GM23338 (cell line): ENCODE data around the gene MAP3K4. TPM values are rescaled to one million over a fixed set of nuclear protein-coding genes. Genes with fewer than 3 reads are reported as not detected.

Experiments used
- CREB1 ChIP-seq: fragments of 250-450 bp; sonication (Bioruptor Pico); IDR thresholded peaks from 2 replicates; pipeline ENCODE4 v1.5.0; 2020; ENCODE audit warnings: low read depth, mild to moderate bottlenecking, moderate library complexity
- EZH2phosphoT487 ChIP-seq: fragments of 200-600 bp; sonication (generic); IDR thresholded peaks from one replicate; pipeline ENCODE4 v1.8.1; 2018; ENCODE audit warnings: antibody characterized with exemption; ENCODE audit not compliant: unreplicated experiment
- NANOG ChIP-seq: IDR thresholded peaks from 2 replicates; pipeline ENCODE4 v1.6.1; 2016; ENCODE audit warnings: antibody characterized with exemption, borderline replicate concordance
- POLR2AphosphoS5 ChIP-seq: IDR thresholded peaks from 2 replicates; pipeline ENCODE4 v1.6.1; 2016; ENCODE audit warnings: antibody characterized with exemption, low read depth
- ZNF114 ChIP-seq: fragments of 250-450 bp; sonication (Bioruptor Pico); IDR thresholded peaks from 2 replicates; pipeline ENCODE4 v1.5.0; 2020; ENCODE audit warnings: mild to moderate bottlenecking, moderate library complexity
- ZNF331 ChIP-seq: fragments of 250-450 bp; sonication (Bioruptor Pico); IDR thresholded peaks from 2 replicates; pipeline ENCODE4 v1.5.0; 2020; ENCODE audit warnings: low read depth, mild to moderate bottlenecking, moderate library complexity
- polyA plus RNA-seq: library from polyadenylated mRNA; unstranded; fragments of >200 nt; fragmentation: Nextera tagmentation; extraction: Ambion mirVana; gene quantifications from 2 replicates; pipeline ENCODE4 v1.2.1, GENCODE V29; 2016
- total RNA-seq: library from RNA; depleted of rRNA; stranded (reverse); fragments of >200 nt; shearing (Covaris generic); gene quantifications from 2 replicates; pipeline ENCODE4 v1.2.3, GENCODE V29; 2014
- TF ChIP-seq, protein P1 (sequence below): fragments of 250-450 bp; sonication (Bioruptor Pico); IDR thresholded peaks from 2 replicates; pipeline ENCODE4 v1.5.0; 2020; ENCODE audit warnings: mild to moderate bottlenecking, moderate library complexity
- TF ChIP-seq, protein P2 (sequence below): IDR thresholded peaks from one replicate; pipeline ENCODE4 v1.6.1; 2018; ENCODE audit warnings: antibody characterized with exemption; ENCODE audit not compliant: unreplicated experiment

Gene MAP3K4
- total and polyA plus RNA-seq, 2 experiments from 2014 or later = 44.4 to 48.8 TPM

GRCh38 chr6:161161121-161161520 lies 169.6 kb downstream of the MAP3K4 start (continued):
- TF ChIP-seq, protein P1, sequence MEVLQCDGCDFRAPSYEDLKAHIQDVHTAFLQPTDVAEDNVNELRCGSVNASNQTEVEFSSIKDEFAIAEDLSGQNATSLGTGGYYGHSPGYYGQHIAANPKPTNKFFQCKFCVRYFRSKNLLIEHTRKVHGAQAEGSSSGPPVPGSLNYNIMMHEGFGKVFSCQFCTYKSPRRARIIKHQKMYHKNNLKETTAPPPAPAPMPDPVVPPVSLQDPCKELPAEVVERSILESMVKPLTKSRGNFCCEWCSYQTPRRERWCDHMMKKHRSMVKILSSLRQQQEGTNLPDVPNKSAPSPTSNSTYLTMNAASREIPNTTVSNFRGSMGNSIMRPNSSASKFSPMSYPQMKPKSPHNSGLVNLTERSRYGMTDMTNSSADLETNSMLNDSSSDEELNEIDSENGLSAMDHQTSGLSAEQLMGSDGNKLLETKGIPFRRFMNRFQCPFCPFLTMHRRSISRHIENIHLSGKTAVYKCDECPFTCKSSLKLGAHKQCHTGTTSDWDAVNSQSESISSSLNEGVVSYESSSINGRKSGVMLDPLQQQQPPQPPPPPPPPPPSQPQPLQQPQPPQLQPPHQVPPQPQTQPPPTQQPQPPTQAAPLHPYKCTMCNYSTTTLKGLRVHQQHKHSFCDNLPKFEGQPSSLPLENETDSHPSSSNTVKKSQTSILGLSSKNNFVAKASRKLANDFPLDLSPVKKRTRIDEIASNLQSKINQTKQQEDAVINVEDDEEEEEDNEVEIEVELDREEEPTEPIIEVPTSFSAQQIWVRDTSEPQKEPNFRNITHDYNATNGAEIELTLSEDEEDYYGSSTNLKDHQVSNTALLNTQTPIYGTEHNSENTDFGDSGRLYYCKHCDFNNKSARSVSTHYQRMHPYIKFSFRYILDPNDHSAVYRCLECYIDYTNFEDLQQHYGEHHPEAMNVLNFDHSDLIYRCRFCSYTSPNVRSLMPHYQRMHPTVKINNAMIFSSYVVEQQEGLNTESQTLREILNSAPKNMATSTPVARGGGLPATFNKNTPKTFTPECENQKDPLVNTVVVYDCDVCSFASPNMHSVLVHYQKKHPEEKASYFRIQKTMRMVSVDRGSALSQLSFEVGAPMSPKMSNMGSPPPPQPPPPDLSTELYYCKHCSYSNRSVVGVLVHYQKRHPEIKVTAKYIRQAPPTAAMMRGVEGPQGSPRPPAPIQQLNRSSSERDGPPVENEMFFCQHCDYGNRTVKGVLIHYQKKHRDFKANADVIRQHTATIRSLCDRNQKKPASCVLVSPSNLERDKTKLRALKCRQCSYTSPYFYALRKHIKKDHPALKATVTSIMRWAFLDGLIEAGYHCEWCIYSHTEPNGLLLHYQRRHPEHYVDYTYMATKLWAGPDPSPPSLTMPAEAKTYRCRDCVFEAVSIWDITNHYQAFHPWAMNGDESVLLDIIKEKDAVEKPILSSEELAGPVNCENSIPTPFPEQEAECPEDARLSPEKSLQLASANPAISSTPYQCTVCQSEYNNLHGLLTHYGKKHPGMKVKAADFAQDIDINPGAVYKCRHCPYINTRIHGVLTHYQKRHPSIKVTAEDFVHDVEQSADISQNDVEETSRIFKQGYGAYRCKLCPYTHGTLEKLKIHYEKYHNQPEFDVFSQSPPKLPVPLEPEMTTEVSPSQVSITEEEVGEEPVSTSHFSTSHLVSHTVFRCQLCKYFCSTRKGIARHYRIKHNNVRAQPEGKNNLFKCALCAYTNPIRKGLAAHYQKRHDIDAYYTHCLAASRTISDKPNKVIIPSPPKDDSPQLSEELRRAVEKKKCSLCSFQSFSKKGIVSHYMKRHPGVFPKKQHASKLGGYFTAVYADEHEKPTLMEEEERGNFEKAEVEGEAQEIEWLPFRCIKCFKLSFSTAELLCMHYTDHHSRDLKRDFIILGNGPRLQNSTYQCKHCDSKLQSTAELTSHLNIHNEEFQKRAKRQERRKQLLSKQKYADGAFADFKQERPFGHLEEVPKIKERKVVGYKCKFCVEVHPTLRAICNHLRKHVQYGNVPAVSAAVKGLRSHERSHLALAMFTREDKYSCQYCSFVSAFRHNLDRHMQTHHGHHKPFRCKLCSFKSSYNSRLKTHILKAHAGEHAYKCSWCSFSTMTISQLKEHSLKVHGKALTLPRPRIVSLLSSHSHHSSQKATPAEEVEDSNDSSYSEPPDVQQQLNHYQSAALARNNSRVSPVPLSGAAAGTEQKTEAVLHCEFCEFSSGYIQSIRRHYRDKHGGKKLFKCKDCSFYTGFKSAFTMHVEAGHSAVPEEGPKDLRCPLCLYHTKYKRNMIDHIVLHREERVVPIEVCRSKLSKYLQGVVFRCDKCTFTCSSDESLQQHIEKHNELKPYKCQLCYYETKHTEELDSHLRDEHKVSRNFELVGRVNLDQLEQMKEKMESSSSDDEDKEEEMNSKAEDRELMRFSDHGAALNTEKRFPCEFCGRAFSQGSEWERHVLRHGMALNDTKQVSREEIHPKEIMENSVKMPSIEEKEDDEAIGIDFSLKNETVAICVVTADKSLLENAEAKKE (CRISPR knock-in tag) = no peak
- TF ChIP-seq EZH2phosphoT487 (no peak), ZNF114 (CRISPR knock-in tag) (no peak), POLR2AphosphoS5 (no peak), CREB1 (CRISPR knock-in tag) (no peak), ZNF331 (CRISPR knock-in tag) (no peak), NANOG (no peak)
- TF ChIP-seq, protein P2, sequence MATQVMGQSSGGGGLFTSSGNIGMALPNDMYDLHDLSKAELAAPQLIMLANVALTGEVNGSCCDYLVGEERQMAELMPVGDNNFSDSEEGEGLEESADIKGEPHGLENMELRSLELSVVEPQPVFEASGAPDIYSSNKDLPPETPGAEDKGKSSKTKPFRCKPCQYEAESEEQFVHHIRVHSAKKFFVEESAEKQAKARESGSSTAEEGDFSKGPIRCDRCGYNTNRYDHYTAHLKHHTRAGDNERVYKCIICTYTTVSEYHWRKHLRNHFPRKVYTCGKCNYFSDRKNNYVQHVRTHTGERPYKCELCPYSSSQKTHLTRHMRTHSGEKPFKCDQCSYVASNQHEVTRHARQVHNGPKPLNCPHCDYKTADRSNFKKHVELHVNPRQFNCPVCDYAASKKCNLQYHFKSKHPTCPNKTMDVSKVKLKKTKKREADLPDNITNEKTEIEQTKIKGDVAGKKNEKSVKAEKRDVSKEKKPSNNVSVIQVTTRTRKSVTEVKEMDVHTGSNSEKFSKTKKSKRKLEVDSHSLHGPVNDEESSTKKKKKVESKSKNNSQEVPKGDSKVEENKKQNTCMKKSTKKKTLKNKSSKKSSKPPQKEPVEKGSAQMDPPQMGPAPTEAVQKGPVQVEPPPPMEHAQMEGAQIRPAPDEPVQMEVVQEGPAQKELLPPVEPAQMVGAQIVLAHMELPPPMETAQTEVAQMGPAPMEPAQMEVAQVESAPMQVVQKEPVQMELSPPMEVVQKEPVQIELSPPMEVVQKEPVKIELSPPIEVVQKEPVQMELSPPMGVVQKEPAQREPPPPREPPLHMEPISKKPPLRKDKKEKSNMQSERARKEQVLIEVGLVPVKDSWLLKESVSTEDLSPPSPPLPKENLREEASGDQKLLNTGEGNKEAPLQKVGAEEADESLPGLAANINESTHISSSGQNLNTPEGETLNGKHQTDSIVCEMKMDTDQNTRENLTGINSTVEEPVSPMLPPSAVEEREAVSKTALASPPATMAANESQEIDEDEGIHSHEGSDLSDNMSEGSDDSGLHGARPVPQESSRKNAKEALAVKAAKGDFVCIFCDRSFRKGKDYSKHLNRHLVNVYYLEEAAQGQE = no peak
